ENCODE results near the gene NPPA. TPM values are rescaled to one million over a fixed set of nuclear protein-coding genes. Genes with fewer than 3 reads are reported as not detected.

Gene NPPA
- total and polyA plus RNA-seq, 9 of the 15 experiments (the other 6 are each of a cell fraction or from before 2014, with no cell fraction given), result not detected

DNA sequence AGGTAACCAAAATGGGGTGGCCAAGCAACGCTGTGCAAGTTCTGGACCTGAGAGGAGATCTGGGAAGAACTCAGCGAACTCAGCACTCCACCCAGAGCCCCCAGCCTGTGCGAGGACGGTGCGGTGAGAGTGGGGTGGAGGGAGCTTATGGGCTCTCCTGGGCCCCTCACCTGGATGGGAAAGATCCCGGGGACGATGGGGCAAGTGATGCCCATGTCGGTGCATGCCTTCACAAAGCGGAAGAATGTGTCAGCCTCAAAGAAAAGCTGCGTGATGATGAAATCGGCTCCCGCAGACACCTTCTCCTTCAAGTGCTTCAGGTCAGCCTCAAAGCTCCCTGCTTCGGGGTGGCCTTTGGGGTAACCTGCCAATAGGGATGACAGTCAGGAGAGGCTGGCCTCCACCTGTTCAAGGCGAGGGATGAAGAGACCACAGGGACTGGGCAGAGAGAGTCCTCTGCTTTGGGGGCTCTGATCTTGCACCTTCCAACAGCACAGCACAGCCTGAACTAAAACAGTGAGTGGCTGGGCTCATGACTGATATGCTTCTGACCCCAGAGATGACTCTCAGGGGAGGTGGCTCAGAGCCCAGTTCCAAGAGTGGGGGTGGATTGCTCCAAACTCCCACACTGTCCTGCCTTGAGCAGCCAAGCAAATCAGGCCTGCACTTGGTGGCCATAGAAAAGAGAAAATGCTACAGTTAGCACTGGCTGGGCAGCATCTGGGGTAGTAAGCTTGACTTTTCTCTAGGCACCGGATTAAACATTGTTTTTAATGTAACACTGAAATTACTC is 51.4 kb downstream of the NPPA start (continued):
- 0 out of 2 replicates have a peak, but pooled peaks have one; percentile 29 for TF ChIP-seq CHD2 (IDR thresholded peaks at IDR 0.05; ENCODE audit: low read depth, low read length)
- TF ChIP-seq CBFA2T3 (IDR thresholded peaks at IDR 0.05), result no peak
- no peak for TF ChIP-seq POLR2H (tag; IDR thresholded peaks at IDR 0.05; ENCODE audit: low read depth)
- TF ChIP-seq NELFE (IDR thresholded peaks at IDR 0.05; ENCODE audit: insufficient read depth, insufficient read length), result no peak
- TF ChIP-seq, protein P1, sequence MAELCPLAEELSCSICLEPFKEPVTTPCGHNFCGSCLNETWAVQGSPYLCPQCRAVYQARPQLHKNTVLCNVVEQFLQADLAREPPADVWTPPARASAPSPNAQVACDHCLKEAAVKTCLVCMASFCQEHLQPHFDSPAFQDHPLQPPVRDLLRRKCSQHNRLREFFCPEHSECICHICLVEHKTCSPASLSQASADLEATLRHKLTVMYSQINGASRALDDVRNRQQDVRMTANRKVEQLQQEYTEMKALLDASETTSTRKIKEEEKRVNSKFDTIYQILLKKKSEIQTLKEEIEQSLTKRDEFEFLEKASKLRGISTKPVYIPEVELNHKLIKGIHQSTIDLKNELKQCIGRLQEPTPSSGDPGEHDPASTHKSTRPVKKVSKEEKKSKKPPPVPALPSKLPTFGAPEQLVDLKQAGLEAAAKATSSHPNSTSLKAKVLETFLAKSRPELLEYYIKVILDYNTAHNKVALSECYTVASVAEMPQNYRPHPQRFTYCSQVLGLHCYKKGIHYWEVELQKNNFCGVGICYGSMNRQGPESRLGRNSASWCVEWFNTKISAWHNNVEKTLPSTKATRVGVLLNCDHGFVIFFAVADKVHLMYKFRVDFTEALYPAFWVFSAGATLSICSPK (IDR thresholded peaks at IDR 0.05; ENCODE audit: borderline replicate concordance), result no peak
- TF ChIP-seq FIP1L1 (IDR thresholded peaks at IDR 0.05; ENCODE audit: low read depth, low read length, poor library complexity, severe bottlenecking), result no peak
- TF ChIP-seq, protein P2, sequence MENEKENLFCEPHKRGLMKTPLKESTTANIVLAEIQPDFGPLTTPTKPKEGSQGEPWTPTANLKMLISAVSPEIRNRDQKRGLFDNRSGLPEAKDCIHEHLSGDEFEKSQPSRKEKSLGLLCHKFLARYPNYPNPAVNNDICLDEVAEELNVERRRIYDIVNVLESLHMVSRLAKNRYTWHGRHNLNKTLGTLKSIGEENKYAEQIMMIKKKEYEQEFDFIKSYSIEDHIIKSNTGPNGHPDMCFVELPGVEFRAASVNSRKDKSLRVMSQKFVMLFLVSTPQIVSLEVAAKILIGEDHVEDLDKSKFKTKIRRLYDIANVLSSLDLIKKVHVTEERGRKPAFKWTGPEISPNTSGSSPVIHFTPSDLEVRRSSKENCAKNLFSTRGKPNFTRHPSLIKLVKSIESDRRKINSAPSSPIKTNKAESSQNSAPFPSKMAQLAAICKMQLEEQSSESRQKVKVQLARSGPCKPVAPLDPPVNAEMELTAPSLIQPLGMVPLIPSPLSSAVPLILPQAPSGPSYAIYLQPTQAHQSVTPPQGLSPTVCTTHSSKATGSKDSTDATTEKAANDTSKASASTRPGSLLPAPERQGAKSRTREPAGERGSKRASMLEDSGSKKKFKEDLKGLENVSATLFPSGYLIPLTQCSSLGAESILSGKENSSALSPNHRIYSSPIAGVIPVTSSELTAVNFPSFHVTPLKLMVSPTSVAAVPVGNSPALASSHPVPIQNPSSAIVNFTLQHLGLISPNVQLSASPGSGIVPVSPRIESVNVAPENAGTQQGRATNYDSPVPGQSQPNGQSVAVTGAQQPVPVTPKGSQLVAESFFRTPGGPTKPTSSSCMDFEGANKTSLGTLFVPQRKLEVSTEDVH (IDR thresholded peaks at IDR 0.05; ENCODE audit: low read depth, partially characterized antibody), result no peak
- no peak for TF ChIP-seq ZNF780A (CRISPR knock-in tag; IDR thresholded peaks at IDR 0.05)
- TF ChIP-seq CHD1 (IDR thresholded peaks at IDR 0.05; ENCODE audit: low read length), result peak; percentile 90
- TF ChIP-seq ZNF140 (CRISPR knock-in tag; IDR thresholded peaks at IDR 0.05), result no peak
- TF ChIP-seq CBX3 (IDR thresholded peaks at IDR 0.05; ENCODE audit: borderline replicate concordance in 1 of 2, low read length in 2 of 2), result peak in 1 of 2 experiments; percentile 61; a peak in 1 of 3 replicates
- peak; percentile 89 for TF ChIP-seq ZBTB17 (CRISPR knock-in tag; IDR thresholded peaks at IDR 0.05)
- 0 out of 2 replicates have a peak, but pooled peaks have one; percentile 52 for TF ChIP-seq ZNF445 (CRISPR knock-in tag; IDR thresholded peaks at IDR 0.05; ENCODE audit: low read depth)
- TF ChIP-seq ZNF316 (IDR thresholded peaks at IDR 0.05), result no peak
- TF ChIP-seq SMC3 (conservative IDR thresholded peaks at IDR 0.05; ENCODE audit: insufficient read depth, low read depth, low read length), result no peak
- no peak for TF ChIP-seq ZNF696 (CRISPR knock-in tag; conservative IDR thresholded peaks at IDR 0.05)
- TF ChIP-seq GABPB1 (CRISPR knock-in tag; IDR thresholded peaks at IDR 0.05), result no peak
- TF ChIP-seq, protein P3, sequence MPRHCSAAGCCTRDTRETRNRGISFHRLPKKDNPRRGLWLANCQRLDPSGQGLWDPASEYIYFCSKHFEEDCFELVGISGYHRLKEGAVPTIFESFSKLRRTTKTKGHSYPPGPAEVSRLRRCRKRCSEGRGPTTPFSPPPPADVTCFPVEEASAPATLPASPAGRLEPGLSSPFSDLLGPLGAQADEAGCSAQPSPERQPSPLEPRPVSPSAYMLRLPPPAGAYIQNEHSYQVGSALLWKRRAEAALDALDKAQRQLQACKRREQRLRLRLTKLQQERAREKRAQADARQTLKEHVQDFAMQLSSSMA (CRISPR knock-in tag; IDR thresholded peaks at IDR 0.05), result no peak
- TF ChIP-seq, protein P4, sequence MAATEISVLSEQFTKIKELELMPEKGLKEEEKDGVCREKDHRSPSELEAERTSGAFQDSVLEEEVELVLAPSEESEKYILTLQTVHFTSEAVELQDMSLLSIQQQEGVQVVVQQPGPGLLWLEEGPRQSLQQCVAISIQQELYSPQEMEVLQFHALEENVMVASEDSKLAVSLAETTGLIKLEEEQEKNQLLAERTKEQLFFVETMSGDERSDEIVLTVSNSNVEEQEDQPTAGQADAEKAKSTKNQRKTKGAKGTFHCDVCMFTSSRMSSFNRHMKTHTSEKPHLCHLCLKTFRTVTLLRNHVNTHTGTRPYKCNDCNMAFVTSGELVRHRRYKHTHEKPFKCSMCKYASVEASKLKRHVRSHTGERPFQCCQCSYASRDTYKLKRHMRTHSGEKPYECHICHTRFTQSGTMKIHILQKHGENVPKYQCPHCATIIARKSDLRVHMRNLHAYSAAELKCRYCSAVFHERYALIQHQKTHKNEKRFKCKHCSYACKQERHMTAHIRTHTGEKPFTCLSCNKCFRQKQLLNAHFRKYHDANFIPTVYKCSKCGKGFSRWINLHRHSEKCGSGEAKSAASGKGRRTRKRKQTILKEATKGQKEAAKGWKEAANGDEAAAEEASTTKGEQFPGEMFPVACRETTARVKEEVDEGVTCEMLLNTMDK (IDR thresholded peaks at IDR 0.05; ENCODE audit: borderline replicate concordance, insufficient read depth, low read depth, low read length, poor library complexity, severe bottlenecking), result no peak
- TF ChIP-seq ZNF785 (CRISPR knock-in tag; IDR thresholded peaks at IDR 0.05), result no peak
- no peak for TF ChIP-seq SMAD2 (IDR thresholded peaks at IDR 0.05; ENCODE audit: low read depth, low read length)

Measured in K562 (cell line).